ENCODE results near the gene PRTG.

The PRTG gene

GRCh38 chr15:55721554-55722185 is 21.3 kb downstream of the PRTG start:
- TF ChIP-seq SIN3A (IDR thresholded peaks at IDR 0.05; ENCODE audit: borderline replicate concordance, insufficient read depth, low read length) (no peak), REST (IDR thresholded peaks at IDR 0.05; ENCODE audit: insufficient read depth in 1 of 2, low read depth in 2 of 2, low read length in 2 of 2) (no peak), POLR2AphosphoS5 (IDR thresholded peaks at IDR 0.05; ENCODE audit: low read depth, low read length) (no peak), FOXP2 (optimal IDR thresholded peaks at IDR 0.05; ENCODE audit: borderline replicate concordance, extremely low read depth, extremely low read length, insufficient read depth) (no peak), TAF1 (IDR thresholded peaks at IDR 0.05; ENCODE audit: borderline replicate concordance, insufficient read depth, low read length) (no peak)

GRCh38 chr15:55715355-55716076 is 27.4 kb downstream of the PRTG start:
- TF ChIP-seq POLR2AphosphoS5 (IDR thresholded peaks at IDR 0.05; ENCODE audit: low read depth, low read length) (no peak), FOXP2 (optimal IDR thresholded peaks at IDR 0.05; ENCODE audit: borderline replicate concordance, extremely low read depth, extremely low read length, insufficient read depth) (no peak), TAF1 (IDR thresholded peaks at IDR 0.05; ENCODE audit: borderline replicate concordance, insufficient read depth, low read length) (no peak), SIN3A (IDR thresholded peaks at IDR 0.05; ENCODE audit: borderline replicate concordance, insufficient read depth, low read length) (no peak), REST (IDR thresholded peaks at IDR 0.05; ENCODE audit: insufficient read depth in 1 of 2, low read depth in 2 of 2, low read length in 2 of 2) (no peak)

- no peak for TF ChIP-seq REST (IDR thresholded peaks at IDR 0.05; ENCODE audit: insufficient read depth in 1 of 2, low read depth in 2 of 2, low read length in 2 of 2)
- TF ChIP-seq FOXP2 (optimal IDR thresholded peaks at IDR 0.05; ENCODE audit: borderline replicate concordance, extremely low read depth, extremely low read length, insufficient read depth) = no peak
- no peak for TF ChIP-seq TAF1 (IDR thresholded peaks at IDR 0.05; ENCODE audit: borderline replicate concordance, insufficient read depth, low read length)
- no peak for TF ChIP-seq SIN3A (IDR thresholded peaks at IDR 0.05; ENCODE audit: borderline replicate concordance, insufficient read depth, low read length)
- TF ChIP-seq POLR2AphosphoS5 (IDR thresholded peaks at IDR 0.05; ENCODE audit: low read depth, low read length) = no peak
These were observed 28.9 kb downstream of the PRTG start for GRCh38 chr15:55714064-55714463.

- TF ChIP-seq FOXP2 (optimal IDR thresholded peaks at IDR 0.05; ENCODE audit: borderline replicate concordance, extremely low read depth, extremely low read length, insufficient read depth) (no peak), TAF1 (IDR thresholded peaks at IDR 0.05; ENCODE audit: borderline replicate concordance, insufficient read depth, low read length) (no peak), REST (IDR thresholded peaks at IDR 0.05; ENCODE audit: insufficient read depth in 1 of 2, low read depth in 2 of 2, low read length in 2 of 2) (no peak), POLR2AphosphoS5 (IDR thresholded peaks at IDR 0.05; ENCODE audit: low read depth, low read length) (no peak), SIN3A (IDR thresholded peaks at IDR 0.05; ENCODE audit: borderline replicate concordance, insufficient read depth, low read length) (no peak)
These were observed 30.6 kb downstream of the PRTG start for GRCh38 chr15:55712363-55712762.
